ENCODE data around the gene IGSF5. TPM values are rescaled to one million over a fixed set of nuclear protein-coding genes. Genes with fewer than 3 reads are reported as not detected.

Gene IGSF5
- total RNA-seq, 1 experiment from 2014 or later: not detected

GRCh38 chr21:39807738-39808137 lies 62.8 kb downstream of the IGSF5 start:
- Mint-ChIP-seq H3K4me3 (ENCODE audit: unreplicated experiment) (no peak overlapping the region), H3K36me3 (ENCODE audit: insufficient read depth, unreplicated experiment) (no peaks in the 10 kb centered on the region), H3K9me3 (ENCODE audit: unreplicated experiment) (peaks cover 7% of the 10 kb centered on the region), H3K27me3 (ENCODE audit: insufficient read depth, unreplicated experiment) (no peaks in the 10 kb centered on the region), H3K27ac (ENCODE audit: low read depth, unreplicated experiment) (no peak overlapping the region), H3K4me1 (ENCODE audit: insufficient read depth, unreplicated experiment) (no peaks in the 10 kb centered on the region)
- ChIA-PET CTCF (no interaction called here), POLR2A (no interaction called here)
- BruUV-seq (replicated peaks): no TSS peak
- DNase-seq (ENCODE audit: unreplicated experiment): no peak
- TF ChIP-seq CTCF (IDR thresholded peaks at IDR 0.05; ENCODE audit: unreplicated experiment): no peak
- intact Hi-C loops (cut with micrococcal nuclease): no loop called here

- CTCF ChIA-PET: interaction anchor here (0.5 to 0.6 kb wide), 2 partner anchors 338 to 401 kb away, joined by 4 to 6 read pairs; no protein-coding TSS in a partner anchor
- DNase-seq (ENCODE audit: unreplicated experiment): no peak
- TF ChIP-seq CTCF (IDR thresholded peaks at IDR 0.05; ENCODE audit: unreplicated experiment): no peak
- no peaks in the 10 kb centered on the region for H3K36me3 Mint-ChIP-seq (ENCODE audit: insufficient read depth, unreplicated experiment)
- intact Hi-C loops (cut with micrococcal nuclease): no loop called here
- H3K27me3 Mint-ChIP-seq (ENCODE audit: insufficient read depth, unreplicated experiment): no peaks in the 10 kb centered on the region
- H3K4me3 Mint-ChIP-seq (ENCODE audit: unreplicated experiment): no peak overlapping the region
- H3K9me3 Mint-ChIP-seq (ENCODE audit: unreplicated experiment): peaks cover 7% of the 10 kb centered on the region
- no peak overlapping the region for H3K27ac Mint-ChIP-seq (ENCODE audit: low read depth, unreplicated experiment)
- no peaks in the 10 kb centered on the region for H3K4me1 Mint-ChIP-seq (ENCODE audit: insufficient read depth, unreplicated experiment)
- no TSS peak for BruUV-seq (replicated peaks)
- POLR2A ChIA-PET: interaction anchor here (0.6 kb wide), 2 partner anchors 47 to 74 kb away, joined by 3 read pairs; no protein-coding TSS in a partner anchor
Observed at GRCh38 chr21:39809936-39810335, 65.0 kb downstream of the IGSF5 start.

GRCh38 chr21:39812983-39813382 lies 68.0 kb downstream of the IGSF5 start:
- Mint-ChIP-seq H3K4me3 (ENCODE audit: unreplicated experiment) (no peak overlapping the region), H3K27ac (ENCODE audit: low read depth, unreplicated experiment) (no peak overlapping the region), H3K9me3 (ENCODE audit: unreplicated experiment) (peaks cover 1% of the 10 kb centered on the region), H3K36me3 (ENCODE audit: insufficient read depth, unreplicated experiment) (no peaks in the 10 kb centered on the region), H3K4me1 (ENCODE audit: insufficient read depth, unreplicated experiment) (no peaks in the 10 kb centered on the region), H3K27me3 (ENCODE audit: insufficient read depth, unreplicated experiment) (peaks cover 4% of the 10 kb centered on the region)
- ChIA-PET POLR2A (no interaction called here), CTCF (interaction anchor here (1.1 to 1.2 kb wide), 2 partner anchors 15 to 307 kb away, joined by 3 read pairs; no protein-coding TSS in a partner anchor)
- no TSS peak for BruUV-seq (replicated peaks)
- no peak for TF ChIP-seq CTCF (IDR thresholded peaks at IDR 0.05; ENCODE audit: unreplicated experiment)
- intact Hi-C loops (cut with micrococcal nuclease): no loop called here
- no peak for DNase-seq (ENCODE audit: unreplicated experiment)

GRCh38 chr21:39818557-39818956 lies 73.6 kb downstream of the IGSF5 start:
- peaks cover 16% of the 10 kb centered on the region for H3K27me3 Mint-ChIP-seq (ENCODE audit: insufficient read depth, unreplicated experiment)
- H3K9me3 Mint-ChIP-seq (ENCODE audit: unreplicated experiment): peaks cover 7% of the 10 kb centered on the region
- no peaks in the 10 kb centered on the region for H3K4me1 Mint-ChIP-seq (ENCODE audit: insufficient read depth, unreplicated experiment)
- H3K27ac Mint-ChIP-seq (ENCODE audit: low read depth, unreplicated experiment): no peak overlapping the region
- ChIA-PET POLR2A (no interaction called here), CTCF (no interaction called here)
- H3K36me3 Mint-ChIP-seq (ENCODE audit: insufficient read depth, unreplicated experiment): no peaks in the 10 kb centered on the region
- no peak overlapping the region for H3K4me3 Mint-ChIP-seq (ENCODE audit: unreplicated experiment)
- no peak for TF ChIP-seq CTCF (IDR thresholded peaks at IDR 0.05; ENCODE audit: unreplicated experiment)
- intact Hi-C loops (cut with micrococcal nuclease): no loop called here
- DNase-seq (ENCODE audit: unreplicated experiment): no peak
- no TSS peak for BruUV-seq (replicated peaks)

All from MCF 10A (cell line).